GM23338 (cell line): ENCODE data around the gene KCND2.

ENCODE experiments used
- CREB1 ChIP-seq: fragments of 250-450 bp; sonication (Bioruptor Pico); IDR thresholded peaks from 2 replicates; pipeline ENCODE4 v1.5.0; 2020; ENCODE audit warnings: low read depth, mild to moderate bottlenecking, moderate library complexity
- EZH2 ChIP-seq: fragments of 200-600 bp; sonication (generic); IDR thresholded peaks from one replicate; pipeline ENCODE4 v1.8.0; 2017; ENCODE audit warnings: antibody characterized with exemption, mild to moderate bottlenecking, low read depth; ENCODE audit not compliant: unreplicated experiment
- EZH2phosphoT487 ChIP-seq: fragments of 200-600 bp; sonication (generic); IDR thresholded peaks from one replicate; pipeline ENCODE4 v1.8.1; 2018; ENCODE audit warnings: antibody characterized with exemption; ENCODE audit not compliant: unreplicated experiment
- JUNB ChIP-seq: IDR thresholded peaks from one replicate; pipeline ENCODE4 v1.6.1; 2016; ENCODE audit warnings: antibody characterized with exemption; ENCODE audit not compliant: unreplicated experiment
- NANOG ChIP-seq: IDR thresholded peaks from 2 replicates; pipeline ENCODE4 v1.6.1; 2016; ENCODE audit warnings: antibody characterized with exemption, borderline replicate concordance
- POLR2AphosphoS5 ChIP-seq: IDR thresholded peaks from 2 replicates; pipeline ENCODE4 v1.6.1; 2016; ENCODE audit warnings: antibody characterized with exemption, low read depth
- TF ChIP-seq, protein P1 (sequence below), 2 experiments: fragments of 200-600 bp in 1 of 2; sonication (generic) in 1 of 2; conservative IDR thresholded peaks; 2 replicates each; pipeline versions ENCODE4 v1.5.1 to v1.6.1; 2016 to 2017; ENCODE audit warnings: antibody characterized with exemption in 2 of 2, low read depth in 2 of 2, mild to moderate bottlenecking in 2 of 2, moderate library complexity in 1 of 2
- TF ChIP-seq, protein P2 (sequence below): IDR thresholded peaks from one replicate; pipeline ENCODE4 v1.6.1; 2018; ENCODE audit warnings: antibody characterized with exemption; ENCODE audit not compliant: unreplicated experiment
- TF ChIP-seq, protein P3 (sequence below): fragments of 250-450 bp; sonication (Bioruptor Pico); IDR thresholded peaks from 2 replicates; pipeline ENCODE4 v1.5.0; 2020; ENCODE audit warnings: mild to moderate bottlenecking, moderate library complexity

DNA sequence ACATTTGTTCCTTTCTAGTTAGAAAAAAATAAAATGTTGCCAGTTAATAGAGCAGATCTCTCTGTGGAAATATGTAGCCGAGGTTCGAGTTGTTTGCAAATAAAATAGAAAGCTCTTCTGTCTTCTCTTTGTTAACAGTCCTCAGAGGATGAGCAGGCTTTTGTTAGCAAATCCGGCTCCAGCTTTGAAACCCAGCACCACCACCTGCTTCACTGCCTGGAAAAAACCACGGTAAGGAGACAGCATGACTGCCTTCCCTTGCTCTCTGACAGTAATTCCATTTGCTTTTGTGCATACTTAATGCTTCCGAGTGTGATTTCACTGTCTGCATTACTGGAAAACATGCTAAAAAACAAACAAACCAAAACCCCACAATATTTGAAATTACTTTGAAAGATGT, 469.4 kb downstream of the KCND2 start:
- TF ChIP-seq POLR2AphosphoS5 (no peak), JUNB (no peak), CREB1 (CRISPR knock-in tag) (no peak), NANOG (no peak), EZH2 (no peak), EZH2phosphoT487 (no peak)
- TF ChIP-seq, protein P1, sequence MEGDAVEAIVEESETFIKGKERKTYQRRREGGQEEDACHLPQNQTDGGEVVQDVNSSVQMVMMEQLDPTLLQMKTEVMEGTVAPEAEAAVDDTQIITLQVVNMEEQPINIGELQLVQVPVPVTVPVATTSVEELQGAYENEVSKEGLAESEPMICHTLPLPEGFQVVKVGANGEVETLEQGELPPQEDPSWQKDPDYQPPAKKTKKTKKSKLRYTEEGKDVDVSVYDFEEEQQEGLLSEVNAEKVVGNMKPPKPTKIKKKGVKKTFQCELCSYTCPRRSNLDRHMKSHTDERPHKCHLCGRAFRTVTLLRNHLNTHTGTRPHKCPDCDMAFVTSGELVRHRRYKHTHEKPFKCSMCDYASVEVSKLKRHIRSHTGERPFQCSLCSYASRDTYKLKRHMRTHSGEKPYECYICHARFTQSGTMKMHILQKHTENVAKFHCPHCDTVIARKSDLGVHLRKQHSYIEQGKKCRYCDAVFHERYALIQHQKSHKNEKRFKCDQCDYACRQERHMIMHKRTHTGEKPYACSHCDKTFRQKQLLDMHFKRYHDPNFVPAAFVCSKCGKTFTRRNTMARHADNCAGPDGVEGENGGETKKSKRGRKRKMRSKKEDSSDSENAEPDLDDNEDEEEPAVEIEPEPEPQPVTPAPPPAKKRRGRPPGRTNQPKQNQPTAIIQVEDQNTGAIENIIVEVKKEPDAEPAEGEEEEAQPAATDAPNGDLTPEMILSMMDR (conservative IDR thresholded peaks at IDR 0.05; ENCODE audit: low read depth in 2 of 2): no peak
- TF ChIP-seq, protein P2, sequence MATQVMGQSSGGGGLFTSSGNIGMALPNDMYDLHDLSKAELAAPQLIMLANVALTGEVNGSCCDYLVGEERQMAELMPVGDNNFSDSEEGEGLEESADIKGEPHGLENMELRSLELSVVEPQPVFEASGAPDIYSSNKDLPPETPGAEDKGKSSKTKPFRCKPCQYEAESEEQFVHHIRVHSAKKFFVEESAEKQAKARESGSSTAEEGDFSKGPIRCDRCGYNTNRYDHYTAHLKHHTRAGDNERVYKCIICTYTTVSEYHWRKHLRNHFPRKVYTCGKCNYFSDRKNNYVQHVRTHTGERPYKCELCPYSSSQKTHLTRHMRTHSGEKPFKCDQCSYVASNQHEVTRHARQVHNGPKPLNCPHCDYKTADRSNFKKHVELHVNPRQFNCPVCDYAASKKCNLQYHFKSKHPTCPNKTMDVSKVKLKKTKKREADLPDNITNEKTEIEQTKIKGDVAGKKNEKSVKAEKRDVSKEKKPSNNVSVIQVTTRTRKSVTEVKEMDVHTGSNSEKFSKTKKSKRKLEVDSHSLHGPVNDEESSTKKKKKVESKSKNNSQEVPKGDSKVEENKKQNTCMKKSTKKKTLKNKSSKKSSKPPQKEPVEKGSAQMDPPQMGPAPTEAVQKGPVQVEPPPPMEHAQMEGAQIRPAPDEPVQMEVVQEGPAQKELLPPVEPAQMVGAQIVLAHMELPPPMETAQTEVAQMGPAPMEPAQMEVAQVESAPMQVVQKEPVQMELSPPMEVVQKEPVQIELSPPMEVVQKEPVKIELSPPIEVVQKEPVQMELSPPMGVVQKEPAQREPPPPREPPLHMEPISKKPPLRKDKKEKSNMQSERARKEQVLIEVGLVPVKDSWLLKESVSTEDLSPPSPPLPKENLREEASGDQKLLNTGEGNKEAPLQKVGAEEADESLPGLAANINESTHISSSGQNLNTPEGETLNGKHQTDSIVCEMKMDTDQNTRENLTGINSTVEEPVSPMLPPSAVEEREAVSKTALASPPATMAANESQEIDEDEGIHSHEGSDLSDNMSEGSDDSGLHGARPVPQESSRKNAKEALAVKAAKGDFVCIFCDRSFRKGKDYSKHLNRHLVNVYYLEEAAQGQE: no peak
- TF ChIP-seq, protein P3, sequence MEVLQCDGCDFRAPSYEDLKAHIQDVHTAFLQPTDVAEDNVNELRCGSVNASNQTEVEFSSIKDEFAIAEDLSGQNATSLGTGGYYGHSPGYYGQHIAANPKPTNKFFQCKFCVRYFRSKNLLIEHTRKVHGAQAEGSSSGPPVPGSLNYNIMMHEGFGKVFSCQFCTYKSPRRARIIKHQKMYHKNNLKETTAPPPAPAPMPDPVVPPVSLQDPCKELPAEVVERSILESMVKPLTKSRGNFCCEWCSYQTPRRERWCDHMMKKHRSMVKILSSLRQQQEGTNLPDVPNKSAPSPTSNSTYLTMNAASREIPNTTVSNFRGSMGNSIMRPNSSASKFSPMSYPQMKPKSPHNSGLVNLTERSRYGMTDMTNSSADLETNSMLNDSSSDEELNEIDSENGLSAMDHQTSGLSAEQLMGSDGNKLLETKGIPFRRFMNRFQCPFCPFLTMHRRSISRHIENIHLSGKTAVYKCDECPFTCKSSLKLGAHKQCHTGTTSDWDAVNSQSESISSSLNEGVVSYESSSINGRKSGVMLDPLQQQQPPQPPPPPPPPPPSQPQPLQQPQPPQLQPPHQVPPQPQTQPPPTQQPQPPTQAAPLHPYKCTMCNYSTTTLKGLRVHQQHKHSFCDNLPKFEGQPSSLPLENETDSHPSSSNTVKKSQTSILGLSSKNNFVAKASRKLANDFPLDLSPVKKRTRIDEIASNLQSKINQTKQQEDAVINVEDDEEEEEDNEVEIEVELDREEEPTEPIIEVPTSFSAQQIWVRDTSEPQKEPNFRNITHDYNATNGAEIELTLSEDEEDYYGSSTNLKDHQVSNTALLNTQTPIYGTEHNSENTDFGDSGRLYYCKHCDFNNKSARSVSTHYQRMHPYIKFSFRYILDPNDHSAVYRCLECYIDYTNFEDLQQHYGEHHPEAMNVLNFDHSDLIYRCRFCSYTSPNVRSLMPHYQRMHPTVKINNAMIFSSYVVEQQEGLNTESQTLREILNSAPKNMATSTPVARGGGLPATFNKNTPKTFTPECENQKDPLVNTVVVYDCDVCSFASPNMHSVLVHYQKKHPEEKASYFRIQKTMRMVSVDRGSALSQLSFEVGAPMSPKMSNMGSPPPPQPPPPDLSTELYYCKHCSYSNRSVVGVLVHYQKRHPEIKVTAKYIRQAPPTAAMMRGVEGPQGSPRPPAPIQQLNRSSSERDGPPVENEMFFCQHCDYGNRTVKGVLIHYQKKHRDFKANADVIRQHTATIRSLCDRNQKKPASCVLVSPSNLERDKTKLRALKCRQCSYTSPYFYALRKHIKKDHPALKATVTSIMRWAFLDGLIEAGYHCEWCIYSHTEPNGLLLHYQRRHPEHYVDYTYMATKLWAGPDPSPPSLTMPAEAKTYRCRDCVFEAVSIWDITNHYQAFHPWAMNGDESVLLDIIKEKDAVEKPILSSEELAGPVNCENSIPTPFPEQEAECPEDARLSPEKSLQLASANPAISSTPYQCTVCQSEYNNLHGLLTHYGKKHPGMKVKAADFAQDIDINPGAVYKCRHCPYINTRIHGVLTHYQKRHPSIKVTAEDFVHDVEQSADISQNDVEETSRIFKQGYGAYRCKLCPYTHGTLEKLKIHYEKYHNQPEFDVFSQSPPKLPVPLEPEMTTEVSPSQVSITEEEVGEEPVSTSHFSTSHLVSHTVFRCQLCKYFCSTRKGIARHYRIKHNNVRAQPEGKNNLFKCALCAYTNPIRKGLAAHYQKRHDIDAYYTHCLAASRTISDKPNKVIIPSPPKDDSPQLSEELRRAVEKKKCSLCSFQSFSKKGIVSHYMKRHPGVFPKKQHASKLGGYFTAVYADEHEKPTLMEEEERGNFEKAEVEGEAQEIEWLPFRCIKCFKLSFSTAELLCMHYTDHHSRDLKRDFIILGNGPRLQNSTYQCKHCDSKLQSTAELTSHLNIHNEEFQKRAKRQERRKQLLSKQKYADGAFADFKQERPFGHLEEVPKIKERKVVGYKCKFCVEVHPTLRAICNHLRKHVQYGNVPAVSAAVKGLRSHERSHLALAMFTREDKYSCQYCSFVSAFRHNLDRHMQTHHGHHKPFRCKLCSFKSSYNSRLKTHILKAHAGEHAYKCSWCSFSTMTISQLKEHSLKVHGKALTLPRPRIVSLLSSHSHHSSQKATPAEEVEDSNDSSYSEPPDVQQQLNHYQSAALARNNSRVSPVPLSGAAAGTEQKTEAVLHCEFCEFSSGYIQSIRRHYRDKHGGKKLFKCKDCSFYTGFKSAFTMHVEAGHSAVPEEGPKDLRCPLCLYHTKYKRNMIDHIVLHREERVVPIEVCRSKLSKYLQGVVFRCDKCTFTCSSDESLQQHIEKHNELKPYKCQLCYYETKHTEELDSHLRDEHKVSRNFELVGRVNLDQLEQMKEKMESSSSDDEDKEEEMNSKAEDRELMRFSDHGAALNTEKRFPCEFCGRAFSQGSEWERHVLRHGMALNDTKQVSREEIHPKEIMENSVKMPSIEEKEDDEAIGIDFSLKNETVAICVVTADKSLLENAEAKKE (CRISPR knock-in tag): no peak
